PC-9 (cell line): Measurements from ENCODE around the gene GNAS. TPM values are rescaled to one million over a fixed set of nuclear protein-coding genes. Genes with fewer than 3 reads are reported as not detected.

Experiments
- BruUV-seq: library from RNA; stranded (reverse); fragments of 400-500 nt; replicated peaks from 2 replicates; lab custom pipeline; 2021; lab: Mats Ljungman, UMichigan
- CTCF ChIA-PET: fragments of 300-600 bp; sonication (Branson Sonifier 250); formaldehyde crosslinking; loops from one replicate; lab custom pipeline; 2022; ENCODE audit warnings: antibody characterized with exemption; lab: Charles Lee
- POLR2A ChIA-PET: fragments of 300-600 bp; sonication (Branson Sonifier 250); formaldehyde crosslinking; loops from one replicate; lab custom pipeline; 2022; ENCODE audit warnings: antibody characterized with exemption; ENCODE audit not compliant: unreplicated experiment; lab: Charles Lee
- DNase-seq, 2 experiments: peaks; one replicate each; pipeline versions ENCODE4 v3.0.0 to v3.0.0-alpha.2; 2015 to 2022; ENCODE audit warnings: mixed read lengths in 1 of 2
- H2AFZ ChIP-seq: fragments of 200-600 bp; sonication (generic); 2 replicates; pipeline ENCODE4 v1.8.1; 2017; ENCODE audit warnings: antibody characterized with exemption
- H3F3A ChIP-seq: fragments of 200-600 bp; sonication (generic); 2 replicates; pipeline ENCODE4 v1.8.1; 2017; ENCODE audit warnings: antibody characterized with exemption, mild to moderate bottlenecking, low read depth; ENCODE audit not compliant: insufficient read depth
- H3K27ac ChIP-seq: fragments of 200-600 bp; sonication (generic); 2 replicates; pipeline ENCODE4 v1.6.1; 2016; ENCODE audit warnings: mixed run types
- H3K27me3 ChIP-seq: fragments of 200-600 bp; sonication (generic); 2 replicates; pipeline ENCODE4 v1.6.1; 2016; ENCODE audit warnings: low read depth, mixed run types; ENCODE audit not compliant: insufficient read depth
- H3K36me3 ChIP-seq: fragments of 200-600 bp; sonication (generic); 2 replicates; pipeline ENCODE4 v1.6.1; 2016; ENCODE audit warnings: low read depth, mixed run types
- H3K4me1 ChIP-seq: fragments of 200-600 bp; sonication (generic); replicated peaks from 2 replicates; pipeline ENCODE4 v1.6.1; 2016; ENCODE audit warnings: mixed run types; ENCODE audit not compliant: insufficient read depth
- H3K4me2 ChIP-seq: fragments of 200-600 bp; sonication (generic); 2 replicates; pipeline ENCODE4 v1.6.1; 2017; ENCODE audit warnings: mixed run types
- H3K4me3 ChIP-seq: fragments of 200-600 bp; sonication (generic); 2 replicates; pipeline ENCODE4 v1.6.1; 2016; ENCODE audit warnings: mixed run types
- H3K79me2 ChIP-seq: fragments of 200-600 bp; sonication (generic); 2 replicates; pipeline ENCODE4 v1.6.1; 2017; ENCODE audit warnings: low read depth, mixed run types
- H3K9me2 ChIP-seq: fragments of 200-600 bp; sonication (generic); 2 replicates; pipeline ENCODE4 v1.8.1; 2017; ENCODE audit warnings: mild to moderate bottlenecking; ENCODE audit not compliant: insufficient read depth
- H3K9me3 ChIP-seq: fragments of 200-600 bp; sonication (generic); 2 replicates; pipeline ENCODE4 v1.8.1; 2016; ENCODE audit warnings: low read depth; ENCODE audit not compliant: insufficient read depth
- H4K20me1 ChIP-seq: fragments of 200-600 bp; sonication (generic); 2 replicates; pipeline ENCODE4 v1.8.1; 2017; ENCODE audit not compliant: insufficient read depth
- CTCF ChIP-seq: fragments of 200-600 bp; sonication (generic); conservative IDR thresholded peaks from 2 replicates; pipeline ENCODE4 v1.6.1; 2017; ENCODE audit warnings: mixed run types, antibody characterized with exemption, mild to moderate bottlenecking, moderate library complexity
- EZH2 ChIP-seq: fragments of 200-600 bp; sonication (generic); IDR thresholded peaks from 2 replicates; pipeline ENCODE4 v1.8.0; 2017; ENCODE audit warnings: antibody characterized with exemption, low read depth
- intact Hi-C: fragments of 100-400 bp; cut with micrococcal nuclease; formaldehyde crosslinking; loops from one replicate; pipeline ENCODE4 v1.10.0; 2022; ENCODE audit not compliant: unreplicated experiment
- total RNA-seq: library from RNA; stranded (reverse); gene quantifications from 2 replicates; pipeline ENCODE4 v1.2.3, GENCODE V29; 2021

Gene GNAS
- total RNA-seq, 1 experiment from 2014 or later, result 929 TPM

GRCh38 chr20:58878399-58878798 is 25.9 kb downstream of the GNAS start:
- POLR2A ChIA-PET, result no interaction called here
- Histone ChIP-seq H3K27me3 (no peaks in the 10 kb centered on the region), H3K9me3 (no peaks in the 10 kb centered on the region), H4K20me1 (no peaks in the 10 kb centered on the region), H2AFZ (no peak overlapping the region), H3K4me1 (no peaks in the 10 kb centered on the region), H3K79me2 (no peaks in the 10 kb centered on the region), H3K9me2 (no peaks in the 10 kb centered on the region), H3K36me3 (no peaks in the 10 kb centered on the region), H3K4me3 (no peak overlapping the region), H3K4me2 (no peak overlapping the region), H3K27ac (no peak overlapping the region), H3F3A (no peaks in the 10 kb centered on the region)
- intact Hi-C loops, result no loop called here
- CTCF ChIA-PET, result no interaction called here
- TF ChIP-seq CTCF (no peak), EZH2 (no peak)
- DNase-seq, result no peak
- BruUV-seq, result no TSS peak

GRCh38 chr20:58880441-58880840 is 27.9 kb downstream of the GNAS start:
- intact Hi-C loops, result no loop called here
- no peak for DNase-seq
- Histone ChIP-seq H3F3A (no peaks in the 10 kb centered on the region), H3K4me2 (no peak overlapping the region), H3K79me2 (no peaks in the 10 kb centered on the region), H2AFZ (no peak overlapping the region), H3K27me3 (no peaks in the 10 kb centered on the region), H3K9me2 (no peaks in the 10 kb centered on the region), H3K9me3 (no peaks in the 10 kb centered on the region), H3K4me3 (no peak overlapping the region), H3K4me1 (no peaks in the 10 kb centered on the region), H4K20me1 (no peaks in the 10 kb centered on the region), H3K27ac (no peak overlapping the region), H3K36me3 (no peaks in the 10 kb centered on the region)
- TF ChIP-seq EZH2 (no peak), CTCF (no peak)
- ChIA-PET POLR2A (no interaction called here), CTCF (no interaction called here)
- no TSS peak for BruUV-seq

GRCh38 chr20:58880994-58881752 is 28.7 kb downstream of the GNAS start:
- ChIA-PET CTCF (no interaction called here), POLR2A (no interaction called here)
- Histone ChIP-seq H3K79me2 (no peaks in the 10 kb centered on the region), H3K9me2 (no peaks in the 10 kb centered on the region), H4K20me1 (no peaks in the 10 kb centered on the region), H3K4me2 (no peak overlapping the region), H2AFZ (no peak overlapping the region), H3K36me3 (no peaks in the 10 kb centered on the region), H3K27ac (no peak overlapping the region), H3K4me3 (no peak overlapping the region), H3F3A (no peaks in the 10 kb centered on the region), H3K9me3 (no peaks in the 10 kb centered on the region), H3K4me1 (no peaks in the 10 kb centered on the region), H3K27me3 (no peaks in the 10 kb centered on the region)
- no TSS peak for BruUV-seq
- TF ChIP-seq EZH2 (no peak), CTCF (peak; percentile 54; the same call in 1 of the 2 replicates)
- DNase-seq, result no peak
- intact Hi-C loops, result no loop called here
